Globus pallidus (tissue), 1 donor: ENCODE results near the gene BTRC.

Experiments
- DNase-seq: peaks from one replicate; pipeline ENCODE4 v3.0.0-alpha.2; 2015; ENCODE audit warnings: low spot score

Gene BTRC

DNA sequence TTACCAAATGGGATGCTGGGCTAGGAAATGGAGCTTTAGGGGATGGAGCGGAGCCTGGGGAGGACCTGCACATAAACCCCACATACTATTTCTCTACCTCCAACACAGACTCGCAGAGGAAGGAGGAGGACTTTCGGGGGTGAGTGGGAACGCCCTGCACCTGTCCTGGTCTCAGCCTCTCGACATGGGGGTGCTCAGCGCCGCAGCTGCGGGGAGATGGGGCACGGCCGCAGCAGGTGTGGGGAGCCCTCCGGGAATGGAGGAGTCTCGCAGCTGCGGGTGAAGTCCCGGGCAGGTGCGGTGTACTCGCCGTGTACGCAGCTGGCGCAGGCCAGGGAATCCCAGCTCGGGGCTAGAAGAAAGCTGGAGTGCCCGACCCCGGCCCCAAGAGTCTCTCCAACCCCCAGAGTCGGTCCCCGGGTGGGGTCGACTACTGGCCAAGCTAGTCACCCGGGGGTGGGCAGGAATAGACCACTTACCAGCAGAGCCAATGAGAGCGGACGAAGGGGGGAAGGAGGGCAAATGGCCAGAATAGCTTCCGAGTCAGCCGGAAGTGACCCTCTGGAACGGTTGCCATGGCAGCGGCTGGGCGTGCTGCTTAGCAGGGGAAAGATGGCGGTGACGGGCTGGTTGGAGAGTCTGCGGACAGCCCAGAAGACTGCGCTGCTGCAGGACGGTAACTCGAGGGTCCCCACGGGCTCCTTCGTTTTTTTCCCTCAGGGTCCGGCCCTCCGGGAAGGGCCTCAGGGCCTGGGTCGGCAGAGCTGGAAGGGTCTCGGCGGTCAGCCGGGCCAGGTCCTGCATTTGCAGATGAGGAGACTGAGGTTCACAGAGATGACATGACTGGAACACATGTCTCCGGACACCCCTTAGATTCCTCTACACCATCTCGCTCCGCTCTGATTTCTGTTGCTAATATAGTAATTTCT lies 234.0 kb downstream of the BTRC start, which contains the start of the genes DPCD and POLL:
TSS of gene DPCD (plus strand) at position 597 of the 929 bp plus-strand sequence. CDS start at position 613, 16 bp downstream.
TSS of gene POLL (minus strand) at position 533 of the 929 bp plus-strand sequence. CDS start 897 bp downstream, outside the sequence.
- peak; percentile 94 for DNase-seq

DNA sequence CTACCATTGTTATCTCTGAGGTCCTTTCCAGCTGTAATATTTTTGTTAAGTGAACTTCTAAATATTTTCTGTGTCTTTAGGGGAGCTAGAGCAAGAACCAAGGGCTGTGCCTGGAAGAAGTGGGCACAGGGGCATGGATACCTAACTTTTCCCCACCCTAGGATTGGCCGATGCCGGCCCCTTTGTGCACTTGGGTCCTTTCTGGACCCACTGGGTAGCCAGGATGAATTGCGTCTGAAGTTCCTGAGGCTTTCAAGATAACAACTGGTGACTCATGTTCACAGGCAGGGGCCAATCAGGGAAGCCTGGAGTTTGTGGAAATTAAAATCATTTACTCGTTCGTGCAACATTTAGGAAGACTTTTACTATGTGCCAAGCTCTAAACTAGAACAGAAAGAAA lies 234.9 kb downstream of the BTRC start:
- no peak for DNase-seq

DNA sequence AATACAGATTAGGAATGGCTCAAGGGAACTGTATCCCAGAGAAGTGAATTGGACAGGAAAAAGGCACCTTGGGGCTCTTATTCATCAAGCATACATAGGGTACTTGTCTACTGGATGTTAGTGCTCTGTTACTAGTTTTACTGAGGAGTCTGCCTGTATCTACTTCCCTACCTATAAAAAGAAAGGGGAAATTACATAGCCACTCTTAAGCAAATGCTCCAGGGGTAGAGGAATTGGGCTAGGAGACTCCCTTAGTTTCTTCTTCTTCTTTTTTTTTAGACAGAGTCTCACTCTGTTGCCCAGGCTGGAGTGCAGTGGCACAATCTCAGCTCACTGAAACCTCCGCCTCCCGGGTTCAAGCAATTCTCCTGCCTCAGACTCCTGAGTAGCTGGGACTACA lies 239.4 kb downstream of the BTRC start:
- DNase-seq = peak; percentile 46

DNA sequence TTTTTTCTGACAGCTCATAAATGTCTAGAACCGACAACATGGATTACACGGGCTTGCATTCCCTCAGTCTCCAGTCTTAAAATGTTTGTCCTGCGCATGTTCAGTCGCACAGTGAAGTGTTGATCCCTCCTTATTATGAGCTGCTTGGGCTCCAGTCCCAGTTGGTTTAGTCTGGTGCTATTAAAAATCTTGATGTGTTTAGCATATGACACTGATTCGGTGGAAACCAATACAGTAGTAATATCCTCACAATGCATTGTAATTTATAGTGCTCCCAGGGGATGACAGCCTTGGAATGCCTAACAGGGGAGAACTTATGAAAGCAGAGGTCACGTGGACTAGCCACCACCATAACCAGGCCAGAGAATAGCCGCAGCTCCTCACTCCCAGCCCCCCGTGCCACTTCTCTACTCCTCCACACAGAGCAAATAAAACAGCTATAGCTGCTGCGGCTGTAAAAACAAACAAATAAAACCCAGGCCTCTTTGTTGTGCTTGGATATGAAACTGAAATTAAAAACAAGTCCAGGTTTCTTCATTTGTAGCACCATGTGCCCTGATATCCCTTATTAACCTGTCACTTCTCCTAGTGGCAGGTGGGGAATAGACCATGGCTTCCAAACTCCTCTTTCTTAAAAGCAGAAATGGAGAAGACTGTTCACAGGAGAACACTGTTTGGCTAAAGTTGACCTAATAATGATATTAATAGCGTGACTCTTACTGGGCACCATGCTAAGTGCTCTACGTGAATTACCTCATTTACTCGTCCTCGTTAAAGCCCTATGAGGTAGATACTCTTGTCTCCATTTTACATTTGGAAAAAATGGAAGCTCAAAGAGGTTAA lies 241.8 kb downstream of the BTRC start:
- no peak for DNase-seq

DNA sequence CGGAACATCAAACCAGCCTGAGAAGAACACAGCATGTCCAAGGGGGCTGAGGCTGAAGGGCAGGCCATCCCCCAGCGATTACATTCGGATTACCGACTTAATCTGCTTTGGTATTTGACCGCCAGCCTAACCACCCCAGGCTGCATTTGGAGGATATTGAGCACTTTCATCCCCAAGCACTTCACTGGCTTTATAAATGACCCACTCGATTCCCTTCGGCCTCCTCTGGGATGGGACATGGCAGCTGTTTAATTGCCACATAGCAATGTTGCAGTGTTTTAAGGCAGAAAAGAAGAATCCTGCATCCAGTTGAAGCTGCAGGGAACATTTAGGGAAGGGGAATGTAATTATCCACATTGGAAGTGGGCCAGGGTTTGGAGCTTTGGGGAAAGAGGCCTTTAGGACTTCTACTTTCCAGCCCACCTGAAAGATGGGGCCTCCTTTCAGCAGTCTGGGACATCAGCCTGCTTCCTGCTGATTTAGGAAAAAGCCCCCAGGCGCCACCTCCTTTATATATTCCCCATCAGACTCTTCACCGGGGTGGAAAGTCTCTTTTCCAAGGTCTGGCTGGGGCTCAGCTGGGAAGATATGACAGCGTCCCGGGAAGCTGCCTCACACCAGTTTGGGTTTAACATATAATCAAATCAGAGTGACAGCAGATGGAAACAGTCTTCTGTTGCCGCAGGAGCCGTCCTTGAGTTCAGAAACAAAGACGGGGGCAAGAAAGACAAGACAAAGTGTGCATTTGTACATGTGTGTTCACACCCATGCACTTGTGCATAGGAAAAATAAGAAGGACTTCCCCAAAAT lies 243.3 kb downstream of the BTRC start:
- no peak for DNase-seq

DNA sequence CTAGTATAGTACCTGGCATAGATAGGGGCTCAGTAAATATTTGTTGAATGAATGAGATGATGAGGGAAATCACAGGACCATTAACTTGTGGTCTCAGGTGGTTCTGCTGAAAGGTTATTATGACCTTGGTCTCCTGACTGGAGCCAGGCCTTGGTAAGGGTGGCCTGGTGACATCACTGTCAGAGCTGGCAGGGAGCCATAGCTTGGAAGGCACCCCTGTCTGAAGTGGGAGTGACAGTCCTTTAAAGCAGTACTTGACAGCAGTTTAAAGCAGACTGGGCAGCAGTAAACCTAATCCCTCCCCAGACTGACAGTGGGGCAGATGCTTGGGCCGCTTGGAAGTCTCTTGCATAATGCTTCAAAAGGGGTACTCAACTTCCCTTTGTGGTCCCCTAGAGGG lies 247.6 kb downstream of the BTRC start:
- DNase-seq = no peak

DNA sequence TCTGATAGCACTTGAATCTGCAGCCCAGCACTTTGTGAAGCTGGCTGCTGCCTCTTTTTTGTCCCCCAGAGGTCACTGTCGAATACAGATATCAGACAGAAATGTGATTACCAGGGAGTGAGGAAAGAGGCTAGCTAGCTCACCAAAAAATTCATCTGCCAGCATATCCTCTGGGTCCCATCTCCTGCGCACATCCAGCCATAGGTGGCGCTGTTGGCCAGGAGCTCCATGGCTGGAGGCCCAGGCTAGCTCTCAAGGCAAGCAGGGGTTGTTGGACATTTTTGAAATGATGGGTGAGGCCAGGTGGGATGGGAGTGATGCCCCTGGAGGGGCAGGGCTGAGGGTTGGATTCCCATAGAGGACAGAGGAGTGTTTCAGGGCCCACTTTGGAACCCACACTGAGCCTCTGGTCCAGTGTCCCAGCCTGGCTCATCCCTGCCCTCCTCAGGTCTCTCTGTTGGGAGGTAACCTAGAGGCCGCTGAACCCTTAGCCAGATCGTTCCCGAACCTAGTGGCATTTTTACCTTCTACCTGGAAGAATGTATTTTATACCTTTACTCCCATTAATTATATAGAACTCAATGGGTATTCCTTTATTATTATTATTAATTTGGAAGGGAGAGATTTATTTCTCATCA lies 248.9 kb downstream of the BTRC start:
- peak; percentile 72 for DNase-seq
